GM21786 (cell line): ENCODE results near the gene WDR53.
"Not testable (repeated sequence)": the region's sequence is repeated elsewhere in the genome, so short reads cannot be mapped to it uniquely, and the experiment has no call there.

Source experiments
- ATAC-seq: cut with Tn5 transposase; IDR thresholded peaks from one replicate; pipeline ENCODE4 v1.9.1; 2021; ENCODE audit not compliant: unreplicated experiment

Gene WDR53

DNA sequence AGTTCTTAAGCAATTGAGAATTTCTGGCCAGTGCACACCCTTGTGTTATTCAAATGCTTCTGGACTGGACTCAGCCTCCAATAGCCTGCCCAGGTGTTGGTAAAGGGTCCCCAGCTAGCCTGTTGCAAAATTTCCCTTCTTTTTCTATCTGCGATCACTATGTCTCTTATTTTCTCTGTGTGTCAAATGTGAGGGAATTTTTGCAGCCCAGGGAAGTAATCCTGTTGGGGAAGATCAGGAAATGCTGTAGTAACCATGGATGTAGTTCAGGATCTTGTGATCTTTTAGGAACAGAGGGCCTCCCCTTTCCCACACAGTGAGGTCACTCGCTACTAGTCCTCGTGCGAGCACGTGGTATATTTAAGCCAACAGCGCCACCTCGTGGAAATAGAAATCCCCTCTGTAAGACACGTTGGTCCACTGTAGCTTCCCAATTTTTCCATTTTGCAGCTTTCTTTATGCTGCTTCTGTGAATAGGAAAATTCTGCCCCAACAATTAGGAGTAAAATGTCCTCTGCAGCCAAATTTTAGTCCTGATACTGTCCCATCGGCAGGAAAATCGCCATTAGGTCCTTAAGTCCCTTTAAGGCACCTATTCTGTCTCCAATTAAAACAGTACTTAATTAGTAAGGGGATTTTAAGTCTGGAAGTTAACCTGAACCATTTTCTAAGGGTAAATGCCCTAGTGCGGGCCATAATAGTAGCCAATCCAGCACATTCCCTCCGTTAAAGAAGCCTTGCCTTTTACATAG, 49.2 kb downstream of the WDR53 start:
- ATAC-seq: no peak

DNA sequence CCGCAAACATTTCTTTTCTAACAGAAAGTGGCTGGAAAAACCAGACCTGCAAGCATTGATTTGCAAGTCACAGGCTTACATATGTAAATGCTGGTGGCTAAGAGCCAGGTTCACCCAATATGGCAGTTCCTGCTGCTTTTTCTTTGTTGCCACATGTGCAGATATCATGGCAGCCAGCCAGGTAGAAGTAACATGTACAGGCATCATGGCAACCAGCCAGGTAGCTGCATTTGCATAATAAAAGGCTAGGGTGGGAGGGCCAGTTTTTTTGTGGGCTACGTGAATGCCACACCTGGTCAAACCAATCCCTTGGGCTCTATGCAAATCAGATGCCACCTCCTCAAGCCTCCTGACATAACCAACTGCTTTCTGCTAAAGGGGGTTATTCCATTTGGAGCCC, 50.4 kb downstream of the WDR53 start:
- ATAC-seq: no peak

DNA sequence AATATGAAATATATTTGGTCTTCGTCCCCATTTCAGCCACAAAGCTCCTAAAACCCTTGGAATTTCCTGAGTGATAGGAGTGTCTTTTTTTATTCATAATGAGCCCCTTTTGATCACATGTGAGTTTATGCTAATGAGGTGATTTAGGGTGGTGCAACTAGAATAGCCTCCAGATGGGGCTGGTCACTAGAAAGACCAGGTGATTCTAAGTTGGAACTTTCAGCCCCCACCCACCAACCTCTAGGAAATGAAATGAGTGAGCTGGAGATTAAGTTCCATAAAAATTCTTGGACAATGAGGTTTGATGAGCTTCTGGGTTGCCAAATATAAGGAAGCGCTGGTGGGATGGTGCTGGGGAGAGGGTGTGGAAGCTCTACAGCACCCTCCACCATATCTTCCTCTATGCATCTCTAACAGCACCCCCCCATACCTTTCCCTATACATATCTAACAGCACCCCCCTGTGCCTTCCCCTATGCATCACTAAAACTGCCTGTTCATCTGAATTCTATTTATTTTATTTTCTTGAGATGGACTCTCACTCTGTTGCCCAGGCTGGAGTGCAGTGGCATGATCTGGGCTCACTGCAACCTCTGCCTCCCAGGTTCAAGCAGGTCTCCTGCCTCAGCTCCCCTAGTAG, 51.1 kb downstream of the WDR53 start:
- ATAC-seq: no peak

DNA sequence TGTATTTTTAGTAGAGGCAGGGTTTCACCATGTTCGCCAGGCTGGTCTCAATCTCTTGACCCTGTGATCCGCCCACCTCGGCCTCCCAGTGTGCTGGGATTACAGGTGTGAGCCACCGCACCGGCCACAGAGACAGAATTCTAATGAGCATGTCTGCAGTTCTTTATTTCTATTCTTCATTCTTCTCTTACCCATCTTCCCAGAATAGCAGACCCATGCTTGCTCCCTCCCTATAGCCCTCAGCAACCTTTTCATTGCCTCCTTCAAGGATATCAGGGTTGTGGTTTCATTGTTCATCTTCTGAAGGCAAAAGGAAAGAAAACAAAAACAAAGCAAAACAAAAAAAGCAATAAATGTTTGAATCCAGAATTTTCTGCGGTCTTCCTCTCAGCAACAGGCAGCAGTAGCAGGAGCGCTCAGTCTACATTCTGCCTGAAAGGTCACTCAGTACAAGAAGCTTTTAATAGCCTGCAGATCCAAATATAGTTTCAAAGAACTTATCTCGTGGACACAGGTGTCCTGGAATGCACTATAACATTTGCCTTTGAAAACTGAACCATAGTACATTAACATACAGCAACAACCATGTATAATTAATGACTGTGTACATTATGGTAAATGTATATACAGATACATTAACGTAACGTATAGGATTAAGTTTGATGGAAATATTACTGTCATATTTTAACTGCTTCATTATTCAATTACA, 53.3 kb downstream of the WDR53 start, which contains the start of gene SMCO1:
SMCO1 (minus strand) TSS at position 434 of the 709 bp plus-strand sequence; CDS start at position 297, 137 bp downstream.
- ATAC-seq: no peak

DNA sequence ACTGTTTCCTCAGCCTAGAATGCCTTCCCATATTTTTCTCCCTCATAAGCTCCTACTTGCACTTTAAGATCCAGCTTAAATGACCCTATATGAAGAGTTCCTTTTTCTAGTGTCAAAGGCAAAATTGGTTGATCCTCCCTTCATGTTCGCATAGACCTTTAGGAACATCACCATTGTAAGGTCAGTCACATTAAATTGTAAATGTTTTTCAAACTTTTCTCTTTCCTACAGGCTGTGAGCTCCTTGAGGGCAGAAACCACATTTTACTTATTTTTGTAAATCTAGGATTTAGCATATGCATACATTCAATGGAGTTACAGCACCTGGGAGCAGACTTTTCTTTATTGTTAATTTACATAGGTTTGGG, 54.0 kb downstream of the WDR53 start:
- ATAC-seq: no peak

DNA sequence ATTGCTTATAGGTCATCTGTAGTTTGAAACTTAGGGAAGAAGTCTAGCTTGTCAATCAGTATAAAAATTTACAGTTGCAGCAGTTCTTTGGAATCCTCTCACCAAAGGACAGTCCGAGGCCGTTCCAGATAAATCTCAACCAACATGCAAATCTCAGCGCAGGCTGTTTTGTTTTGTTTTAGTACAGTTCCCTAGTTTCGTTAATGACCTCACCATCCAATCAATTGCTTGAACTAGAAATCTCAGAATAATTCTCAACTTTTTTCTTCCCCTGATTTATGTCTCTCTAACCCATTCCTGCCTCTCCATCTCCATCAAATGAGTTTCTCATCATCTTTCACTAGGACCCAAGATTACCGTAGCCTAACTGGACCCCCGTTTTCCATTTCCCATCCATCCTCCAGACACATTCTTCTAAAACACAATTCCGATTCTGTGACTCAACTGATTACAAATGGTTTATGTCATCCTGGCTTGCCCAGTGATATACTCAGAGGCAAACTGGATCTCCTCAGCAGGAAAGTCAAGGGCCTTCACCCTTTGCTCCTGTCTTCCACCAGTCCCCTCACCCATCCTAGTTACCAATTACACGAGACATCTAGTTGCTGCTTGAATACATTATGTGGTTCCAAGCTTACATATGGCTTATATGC, 54.5 kb downstream of the WDR53 start:
- ATAC-seq: no peak

DNA sequence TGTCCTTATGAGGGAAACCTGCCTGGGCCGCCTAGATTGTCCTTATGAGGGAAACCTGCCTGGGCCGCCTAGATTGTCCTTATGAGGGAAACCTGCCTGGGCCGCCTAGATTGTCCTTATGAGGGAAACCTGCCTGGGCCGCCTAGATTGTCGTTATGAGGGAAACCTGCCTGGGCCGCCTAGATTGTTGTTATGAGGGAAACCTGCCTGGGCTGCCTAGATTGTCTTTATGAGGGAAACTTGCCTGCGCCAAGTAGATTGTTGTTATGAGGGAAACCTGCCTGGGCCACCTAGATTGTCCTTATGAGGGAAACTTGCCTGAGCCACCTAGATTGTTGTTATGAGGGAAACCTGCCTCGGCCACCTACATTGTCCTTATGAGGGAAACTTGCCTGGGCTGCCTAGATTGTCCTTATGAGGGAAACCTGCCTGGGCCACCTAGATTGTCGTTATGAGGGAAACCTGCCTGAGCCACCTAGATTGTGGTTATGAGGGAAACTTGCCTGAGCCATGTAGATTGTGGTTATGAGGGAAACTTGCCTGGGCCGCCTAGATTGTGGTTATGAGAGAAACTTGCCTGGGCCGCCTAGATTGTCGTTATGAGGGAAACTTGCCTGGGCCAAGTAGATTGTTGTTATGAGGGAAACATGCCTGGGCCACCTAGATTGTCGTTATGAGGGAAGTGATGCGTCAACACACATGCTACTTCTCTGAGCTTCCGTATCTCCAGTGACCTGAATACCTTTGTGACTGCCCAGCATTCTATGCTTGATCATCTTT, 56.5 kb downstream of the WDR53 start:
- not testable (repeated sequence) for ATAC-seq

DNA sequence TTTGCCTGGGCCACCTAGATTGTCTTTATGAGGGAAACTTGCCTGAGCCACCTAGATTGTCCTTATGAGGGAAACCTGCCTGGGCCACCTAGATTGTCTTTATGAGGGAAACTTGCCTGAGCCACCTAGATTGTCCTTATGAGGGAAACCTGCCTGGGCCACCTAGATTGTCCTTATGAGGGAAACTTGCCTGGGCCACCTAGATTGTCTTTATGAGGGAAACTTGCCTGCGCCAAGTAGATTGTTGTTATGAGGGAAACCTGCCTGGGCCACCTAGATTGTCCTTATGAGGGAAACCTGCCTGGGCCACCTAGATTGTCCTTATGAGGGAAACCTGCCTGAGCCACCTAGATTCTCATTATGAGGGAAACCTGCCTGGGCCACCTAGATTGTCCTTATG, 57.2 kb downstream of the WDR53 start:
- not testable (repeated sequence) for ATAC-seq

DNA sequence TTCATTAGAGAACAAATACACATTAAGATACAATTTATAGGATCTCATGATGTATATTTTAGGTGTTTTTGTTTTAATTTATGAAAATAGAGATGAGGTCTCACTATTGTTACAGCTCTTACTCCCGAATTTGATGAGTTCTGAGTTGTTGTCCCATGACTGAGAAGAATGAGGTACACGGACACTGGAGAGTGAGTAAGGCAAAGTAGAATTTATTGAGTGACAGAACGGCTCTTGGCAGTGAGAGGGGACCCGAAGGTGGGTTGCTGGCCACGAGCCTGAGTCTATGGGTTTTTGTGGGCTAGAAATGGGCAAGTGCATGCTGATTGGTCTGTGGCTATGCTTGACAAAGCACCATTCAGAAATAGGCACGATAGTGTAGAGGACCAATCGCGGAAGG, 61.7 kb downstream of the WDR53 start:
- no peak for ATAC-seq

DNA sequence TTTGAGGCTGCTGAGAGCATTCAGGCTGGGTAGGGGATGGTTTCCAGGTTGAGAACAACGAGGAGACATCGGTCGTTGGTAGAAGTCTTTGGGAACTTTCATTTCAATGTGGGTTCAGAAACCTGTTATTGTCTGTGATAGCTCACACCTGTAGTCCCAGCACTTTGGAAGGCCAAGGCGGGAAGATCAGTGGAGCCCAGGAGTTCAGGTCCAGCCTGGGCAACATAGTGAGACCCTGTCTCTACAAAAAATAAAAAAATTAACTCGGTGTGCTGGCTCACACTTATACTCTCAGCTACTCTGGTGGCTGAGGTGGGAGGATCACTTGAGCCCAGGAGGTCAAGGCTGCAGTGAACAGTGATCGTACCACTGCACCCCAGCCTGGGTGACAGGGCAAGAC, 63.8 kb downstream of the WDR53 start:
- ATAC-seq: no peak
